H9 (cell line): ENCODE results near the gene MEGF10. TPM values are rescaled to one million over a fixed set of nuclear protein-coding genes. Genes with fewer than 3 reads are reported as not detected.

ENCODE experiments used
- DNase-seq: peaks from one replicate; pipeline ENCODE4 v3.0.0-alpha.2; 2017
- H2AFZ ChIP-seq: one replicate; pipeline ENCODE4 v1.6.1; 2013; ENCODE audit warnings: mild to moderate bottlenecking, low read length, control low read depth, moderate library complexity
- H2AK5ac ChIP-seq: 2 replicates; pipeline ENCODE4 v1.6.1; 2013; ENCODE audit warnings: low read length, control low read depth, mixed read lengths; ENCODE audit not compliant: insufficient read length
- H2BK120ac ChIP-seq: one replicate; pipeline ENCODE4 v1.6.1; 2013; ENCODE audit warnings: low read depth, mild to moderate bottlenecking, low read length, control low read depth, inconsistent platforms; ENCODE audit not compliant: poor library complexity, severe bottlenecking
- H2BK12ac ChIP-seq: 2 replicates; pipeline ENCODE4 v1.6.1; 2013; ENCODE audit warnings: low read length, control low read depth, mixed read lengths, low read depth; ENCODE audit not compliant: insufficient read length
- H2BK15ac ChIP-seq: 2 replicates; pipeline ENCODE4 v1.6.1; 2013; ENCODE audit warnings: low read depth, low read length, control low read depth
- H2BK20ac ChIP-seq: one replicate; pipeline ENCODE4 v1.6.1; 2013; ENCODE audit warnings: low read depth, mild to moderate bottlenecking, low read length, control low read depth, inconsistent platforms; ENCODE audit not compliant: poor library complexity, severe bottlenecking
- H2BK5ac ChIP-seq: 2 replicates; pipeline ENCODE4 v1.6.1; 2013; ENCODE audit warnings: low read length, control low read depth, mixed read lengths; ENCODE audit not compliant: insufficient read length
- H3K14ac ChIP-seq: 2 replicates; pipeline ENCODE4 v1.6.1; 2013; ENCODE audit warnings: low read length, control low read depth; ENCODE audit not compliant: insufficient read depth
- H3K18ac ChIP-seq: 2 replicates; pipeline ENCODE4 v1.6.1; 2013; ENCODE audit warnings: low read depth, mild to moderate bottlenecking, mixed read lengths, low read length, control low read depth; ENCODE audit not compliant: insufficient read length
- H3K23ac ChIP-seq: 2 replicates; pipeline ENCODE4 v1.6.1; 2013; ENCODE audit warnings: low read length, control low read depth, mixed read lengths, low read depth; ENCODE audit not compliant: insufficient read length
- H3K23me2 ChIP-seq: 2 replicates; pipeline ENCODE4 v1.6.1; 2013; ENCODE audit warnings: low read depth, mild to moderate bottlenecking, mixed read lengths, low read length, control low read depth; ENCODE audit not compliant: insufficient read length, poor library complexity, severe bottlenecking
- H3K27ac ChIP-seq: 2 replicates; pipeline ENCODE4 v1.5.1; 2013; ENCODE audit warnings: low read length, control low read depth, mixed read lengths, low read depth; ENCODE audit not compliant: insufficient read length
- H3K27me3 ChIP-seq: 2 replicates; pipeline ENCODE4 v1.6.1; 2013; ENCODE audit warnings: low read length, control low read depth, inconsistent platforms; ENCODE audit not compliant: insufficient read depth
- H3K4ac ChIP-seq: 2 replicates; pipeline ENCODE4 v1.6.1; 2013; ENCODE audit warnings: low read depth, mild to moderate bottlenecking, control low read depth, inconsistent platforms, low read length, moderate library complexity
- H3K4me1 ChIP-seq: 2 replicates; pipeline ENCODE4 v1.6.1; 2013; ENCODE audit warnings: low read length, control low read depth, inconsistent platforms; ENCODE audit not compliant: insufficient read depth
- H3K4me2 ChIP-seq: 2 replicates; pipeline ENCODE4 v1.6.1; 2013; ENCODE audit warnings: low read length, control low read depth, mixed read lengths; ENCODE audit not compliant: insufficient read length, insufficient read depth
- H3K56ac ChIP-seq: 2 replicates; pipeline ENCODE4 v1.6.1; 2013; ENCODE audit warnings: low read depth, mild to moderate bottlenecking, mixed read lengths, low read length, control low read depth; ENCODE audit not compliant: insufficient read length
- H3K79me1 ChIP-seq: 2 replicates; pipeline ENCODE4 v1.6.1; 2013; ENCODE audit warnings: low read depth, mild to moderate bottlenecking, moderate library complexity, low read length, control low read depth, inconsistent platforms; ENCODE audit not compliant: insufficient read depth, poor library complexity, severe bottlenecking
- H3K79me2 ChIP-seq: 2 replicates; pipeline ENCODE4 v1.6.1; 2013; ENCODE audit warnings: low read length, control low read depth, inconsistent platforms; ENCODE audit not compliant: insufficient read depth
- H3K9ac ChIP-seq: 2 replicates; pipeline ENCODE4 v1.6.1; 2013; ENCODE audit warnings: low read length, control low read depth, mixed read lengths; ENCODE audit not compliant: insufficient read length; ENCODE audit errors: extremely low read depth
- H3K9me3 ChIP-seq: one replicate; pipeline ENCODE4 v1.6.1; 2013; ENCODE audit warnings: low read depth, low read length, inconsistent platforms; ENCODE audit not compliant: control insufficient read depth
- H3T11ph ChIP-seq: one replicate; pipeline ENCODE4 v1.6.1; 2013; ENCODE audit warnings: mild to moderate bottlenecking, low read length, control low read depth, inconsistent platforms
- H4K20me1 ChIP-seq: one replicate; pipeline ENCODE4 v1.6.1; 2013; ENCODE audit not compliant: control insufficient read depth, insufficient read length, insufficient read depth
- H4K5ac ChIP-seq: 2 replicates; pipeline ENCODE4 v1.6.1; 2013; ENCODE audit warnings: low read depth, mild to moderate bottlenecking, mixed read lengths, low read length, control low read depth; ENCODE audit not compliant: insufficient read length
- H4K8ac ChIP-seq: replicated peaks from 2 replicates; pipeline ENCODE4 v1.6.1; 2013; ENCODE audit warnings: low read length, control low read depth, mixed read lengths, low read depth; ENCODE audit not compliant: insufficient read length
- H4K91ac ChIP-seq: 2 replicates; pipeline ENCODE4 v1.6.1; 2013; ENCODE audit warnings: low read depth, mild to moderate bottlenecking, moderate library complexity, mixed read lengths, low read length, control low read depth; ENCODE audit not compliant: insufficient read length
- H3K27ac Mint-ChIP-seq, 3 experiments: 2 replicates in 2 of 3; 3 replicates in 1 of 3; pipeline ENCODE4 v1.8.0; 2020 to 2021; ENCODE audit warnings: mixed read lengths in 3 of 3, mild to moderate bottlenecking in 1 of 3, moderate library complexity in 1 of 3
- H3K27me3 Mint-ChIP-seq: 2 replicates; pipeline ENCODE4 v1.8.0; 2021; ENCODE audit warnings: low read depth, mild to moderate bottlenecking, moderate library complexity, mixed read lengths
- H3K36me3 Mint-ChIP-seq, 3 experiments: 2 replicates in 2 of 3; 3 replicates in 1 of 3; pipeline ENCODE4 v1.8.0; 2020 to 2021; ENCODE audit warnings: low read depth in 3 of 3, mixed read lengths in 3 of 3; ENCODE audit not compliant: insufficient read depth in 1 of 3
- H3K4me1 Mint-ChIP-seq, 2 experiments: 2 replicates each; pipeline ENCODE4 v1.8.0; 2020; ENCODE audit warnings: mixed read lengths in 2 of 2
- H3K4me3 Mint-ChIP-seq, 2 experiments: 2 replicates in 1 of 2; 3 replicates in 1 of 2; pipeline ENCODE4 v1.8.0; 2020 to 2021; ENCODE audit warnings: mild to moderate bottlenecking in 2 of 2, mixed read lengths in 2 of 2, moderate library complexity in 1 of 2
- H3K9me3 Mint-ChIP-seq, 2 experiments: 2 replicates in 1 of 2; 3 replicates in 1 of 2; pipeline ENCODE4 v1.8.0; 2020; ENCODE audit warnings: mild to moderate bottlenecking in 2 of 2, mixed read lengths in 2 of 2, moderate library complexity in 1 of 2
- WGBS: extraction: QIAGEN DNeasy Blood & Tissue Kit; methylation state at CpG from one replicate; pipeline ENCODE4 v1.1.7; 2013; ENCODE audit warnings: missing lambda C conversion rate, low lambda C conversion rate, mixed read lengths; ENCODE audit not compliant: insufficient read length; ENCODE audit errors: extremely low coverage; 5-methylcytosine and 5-hydroxymethylcytosine counted together
- total RNA-seq: library from RNA; stranded (reverse); gene quantifications from 2 replicates; pipeline ENCODE4 v1.2.1, GENCODE V29; 2021
- TF ChIP-seq, protein P1 (sequence below): fragments of 200-600 bp; sonication (generic); conservative IDR thresholded peaks from 3 replicates; pipeline ENCODE4 v1.8.0; 2021; ENCODE audit warnings: antibody characterized with exemption, mild to moderate bottlenecking

MEGF10 gene
- total RNA-seq, 1 experiment from 2014 or later = 36.5 TPM

DNA sequence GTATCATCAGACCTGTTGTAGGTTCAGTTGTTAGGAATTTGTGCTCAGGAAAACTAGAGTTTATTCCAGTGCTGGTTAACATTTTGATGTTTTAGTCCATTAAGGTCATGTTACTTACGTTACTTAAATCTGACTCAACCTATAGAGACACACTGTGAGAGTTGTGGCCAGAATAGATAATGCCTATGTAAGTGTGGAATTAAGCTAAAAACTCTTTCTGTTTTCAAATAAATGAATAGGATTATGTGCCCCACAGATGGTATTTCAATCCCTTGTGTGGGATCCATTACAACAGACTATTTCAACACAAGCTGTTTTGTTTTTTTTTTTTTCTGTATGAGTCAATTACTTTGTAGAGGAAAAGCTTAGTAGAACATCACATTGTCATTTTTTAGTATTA lies 68.1 kb downstream of the MEGF10 start:
- no peak overlapping the region for H2BK5ac ChIP-seq
- WGBS = no CpG with 5 or more reads among the region's 1 CpG
- H3T11ph ChIP-seq = no peak overlapping the region
- no peaks in the 10 kb centered on the region for H4K20me1 ChIP-seq
- no peak overlapping the region for H3K9ac ChIP-seq
- Mint-ChIP-seq H3K4me3 (no peak overlapping the region), H3K36me3 (peaks cover 0 to 4% (median 0%) of the 10 kb centered on the region in 3 experiments; a peak in 2 of 7 replicates), H3K9me3 (no peaks in the 10 kb centered on the region), H3K27me3 (no peaks in the 10 kb centered on the region), H3K4me1 (peaks cover 13 to 18% of the 10 kb centered on the region in 2 experiments), H3K27ac (no peak overlapping the region)
- no peak overlapping the region for H4K91ac ChIP-seq
- DNase-seq = no peak
- no peaks in the 10 kb centered on the region for H3K4me1 ChIP-seq
- no peak overlapping the region for H4K8ac ChIP-seq
- H3K4ac ChIP-seq = no peak overlapping the region
- H2BK120ac ChIP-seq = no peak overlapping the region
- H3K79me1 ChIP-seq = no peaks in the 10 kb centered on the region
- H3K56ac ChIP-seq = no peak overlapping the region
- H3K23ac ChIP-seq = no peak overlapping the region
- no peaks in the 10 kb centered on the region for H3K23me2 ChIP-seq
- no peak overlapping the region for H3K18ac ChIP-seq
- no peaks in the 10 kb centered on the region for H3K79me2 ChIP-seq
- no peak overlapping the region for H3K14ac ChIP-seq
- H3K27me3 ChIP-seq = no peaks in the 10 kb centered on the region
- H2BK20ac ChIP-seq = no peak overlapping the region
- no peak overlapping the region for H3K4me2 ChIP-seq
- TF ChIP-seq, protein P1, sequence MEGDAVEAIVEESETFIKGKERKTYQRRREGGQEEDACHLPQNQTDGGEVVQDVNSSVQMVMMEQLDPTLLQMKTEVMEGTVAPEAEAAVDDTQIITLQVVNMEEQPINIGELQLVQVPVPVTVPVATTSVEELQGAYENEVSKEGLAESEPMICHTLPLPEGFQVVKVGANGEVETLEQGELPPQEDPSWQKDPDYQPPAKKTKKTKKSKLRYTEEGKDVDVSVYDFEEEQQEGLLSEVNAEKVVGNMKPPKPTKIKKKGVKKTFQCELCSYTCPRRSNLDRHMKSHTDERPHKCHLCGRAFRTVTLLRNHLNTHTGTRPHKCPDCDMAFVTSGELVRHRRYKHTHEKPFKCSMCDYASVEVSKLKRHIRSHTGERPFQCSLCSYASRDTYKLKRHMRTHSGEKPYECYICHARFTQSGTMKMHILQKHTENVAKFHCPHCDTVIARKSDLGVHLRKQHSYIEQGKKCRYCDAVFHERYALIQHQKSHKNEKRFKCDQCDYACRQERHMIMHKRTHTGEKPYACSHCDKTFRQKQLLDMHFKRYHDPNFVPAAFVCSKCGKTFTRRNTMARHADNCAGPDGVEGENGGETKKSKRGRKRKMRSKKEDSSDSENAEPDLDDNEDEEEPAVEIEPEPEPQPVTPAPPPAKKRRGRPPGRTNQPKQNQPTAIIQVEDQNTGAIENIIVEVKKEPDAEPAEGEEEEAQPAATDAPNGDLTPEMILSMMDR = no peak
- H3K9me3 ChIP-seq = no peaks in the 10 kb centered on the region
- H2BK12ac ChIP-seq = no peak overlapping the region
- no peak overlapping the region for H2BK15ac ChIP-seq
- no peak overlapping the region for H2AK5ac ChIP-seq
- H3K27ac ChIP-seq = no peak overlapping the region
- no peak overlapping the region for H4K5ac ChIP-seq
- H2AFZ ChIP-seq = no peak overlapping the region
